Inflammatory macrophage (primary cell): ENCODE data around the gene ZP3.
"Not testable (repeated sequence)": the region's sequence is repeated elsewhere in the genome, so short reads cannot be mapped to it uniquely, and the experiment has no call there.

Experiments
- DNase-seq, 2 donors: peaks; one replicate each; pipeline ENCODE4 v3.0.0-alpha.2; 2020 to 2022

Gene ZP3

DNA sequence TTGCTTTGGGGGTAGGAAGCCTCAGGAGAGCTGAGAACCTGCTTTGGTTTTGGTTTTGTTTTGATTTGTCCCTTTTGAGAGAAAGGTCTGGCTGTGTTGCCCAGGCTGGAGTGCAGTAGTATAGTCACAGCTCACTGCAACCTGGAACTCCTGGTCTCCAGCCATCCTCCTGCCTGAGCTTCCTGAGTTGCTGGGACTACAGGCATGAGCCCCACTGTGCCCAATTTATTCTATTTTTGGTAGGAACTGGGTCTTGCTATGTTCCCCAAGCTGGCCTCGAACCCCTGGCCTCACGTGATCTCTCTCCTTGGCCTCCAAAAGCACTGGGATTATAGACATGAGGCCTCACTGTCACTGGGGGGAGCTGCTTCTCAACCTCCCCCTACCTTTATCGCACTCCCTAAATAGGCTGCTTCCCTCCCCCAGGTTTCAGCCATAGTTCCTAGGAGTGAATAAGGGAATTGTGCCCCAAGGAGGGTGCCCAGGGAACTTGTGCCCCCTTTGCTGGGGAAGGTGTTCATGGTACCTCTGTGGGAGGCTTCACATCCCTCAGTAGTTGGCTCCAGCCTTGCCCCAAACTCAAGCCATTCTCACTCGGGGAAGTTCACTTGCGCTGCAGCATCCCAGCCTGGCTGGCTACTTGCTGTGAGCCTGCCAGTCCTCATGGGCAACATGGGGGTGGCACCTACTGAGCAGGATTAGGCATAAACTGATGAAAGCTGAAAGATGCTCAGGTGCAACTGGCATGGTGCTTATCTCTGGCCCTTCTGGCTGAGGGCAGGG, 18.1 kb downstream of the ZP3 start:
- not testable (repeated sequence) for DNase-seq

DNA sequence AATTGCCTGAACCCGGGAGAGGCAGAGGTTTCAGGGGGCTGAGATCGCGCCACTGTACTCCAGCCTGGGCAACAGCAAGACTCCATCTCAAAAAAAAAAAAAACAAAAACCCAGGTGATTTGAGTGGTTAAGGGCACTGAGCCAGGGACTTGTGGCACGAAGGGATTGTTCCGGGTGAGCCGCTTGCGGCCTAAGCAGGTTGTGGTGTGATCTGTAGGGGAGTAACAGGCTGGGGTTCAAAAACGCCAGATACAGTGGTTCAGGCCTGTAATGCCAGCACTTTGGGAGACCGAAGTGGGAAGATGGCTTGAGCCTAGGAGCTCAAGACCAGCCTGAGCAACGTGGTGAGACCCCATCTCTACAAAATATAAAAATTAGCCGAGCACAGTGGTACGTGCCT, 19.1 kb downstream of the ZP3 start:
- not testable (repeated sequence) for DNase-seq

DNA sequence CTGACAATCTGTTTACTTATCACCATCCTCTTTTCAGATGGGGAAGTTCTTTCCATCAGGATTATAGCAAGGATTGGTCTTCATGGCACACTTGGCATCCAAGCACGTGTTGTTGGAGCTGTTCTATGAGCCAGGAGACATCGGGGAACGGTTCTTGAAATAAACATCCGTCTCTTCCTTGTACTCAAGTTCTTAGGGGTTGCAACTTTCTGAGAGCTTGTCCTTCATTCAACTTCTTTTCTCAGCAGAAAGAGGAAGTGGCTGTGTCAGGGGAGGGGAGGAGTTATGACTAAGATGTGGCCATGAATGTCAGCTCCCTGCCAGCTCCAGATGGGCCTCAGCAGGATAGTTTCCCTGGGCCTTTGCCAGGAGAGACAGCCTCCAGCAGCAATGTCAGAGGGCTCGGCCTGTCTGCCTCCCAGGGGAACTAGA, 20.8 kb downstream of the ZP3 start:
- DNase-seq, result peak; percentile 60 to 70

DNA sequence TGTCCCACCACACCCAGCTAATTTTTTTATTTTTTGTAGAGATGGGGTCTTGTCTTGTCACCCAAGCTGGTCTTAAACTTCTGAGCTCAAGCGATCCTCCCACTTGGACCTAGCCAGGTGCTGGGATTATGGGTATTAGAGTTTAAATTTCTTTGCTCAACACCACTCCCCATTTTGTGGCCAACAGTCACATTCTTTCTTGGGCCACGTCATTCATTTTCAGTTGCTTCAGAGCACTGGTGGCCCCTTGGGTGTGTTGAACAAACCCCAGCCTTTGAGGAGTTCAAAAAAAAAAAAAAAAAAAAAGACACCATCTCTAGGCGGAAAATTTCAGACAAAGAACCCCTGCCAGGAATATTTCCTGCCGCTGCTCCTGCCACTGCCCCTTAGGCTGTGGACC, 32.3 kb downstream of the ZP3 start:
- DNase-seq, result not testable (repeated sequence)

DNA sequence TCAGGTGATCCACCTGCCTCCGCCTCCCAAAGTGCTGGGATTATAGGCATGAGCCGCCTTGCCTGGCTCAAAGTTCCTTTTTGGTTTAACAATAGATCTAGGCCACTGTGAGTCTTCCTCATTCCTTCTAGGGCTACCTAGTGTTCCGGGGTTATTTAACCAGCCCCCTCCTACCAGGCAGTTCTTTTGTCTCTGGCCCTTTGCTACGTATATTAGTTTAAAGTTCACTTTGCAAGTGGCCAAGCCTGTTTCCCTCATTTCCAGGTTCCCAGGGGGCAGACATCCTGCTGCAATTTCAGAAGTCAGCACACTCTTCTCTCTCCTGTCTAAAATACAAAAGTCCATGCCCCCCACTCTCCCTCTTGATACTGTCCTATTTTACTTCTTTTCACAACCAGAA, 33.8 kb downstream of the ZP3 start:
- not testable (repeated sequence) for DNase-seq

DNA sequence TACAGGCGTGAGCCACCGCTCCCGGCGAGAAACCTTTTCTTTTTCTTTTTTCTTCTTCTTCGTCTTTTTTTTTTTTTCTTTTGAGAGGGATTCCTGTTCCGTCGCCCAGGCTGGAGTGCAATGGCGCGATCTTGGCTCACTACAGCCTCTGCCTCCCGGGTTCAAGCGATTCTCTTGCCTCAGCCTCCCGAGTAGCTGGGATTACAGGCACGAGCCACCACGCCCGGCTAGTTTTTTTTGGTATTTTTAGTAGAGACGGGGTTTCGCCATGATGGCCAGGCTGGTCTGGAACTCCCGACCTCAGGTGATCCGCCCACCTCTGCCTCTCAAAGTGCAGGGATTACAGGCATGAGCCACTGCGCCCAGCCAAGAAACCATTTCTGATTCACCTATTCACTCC, 36.0 kb downstream of the ZP3 start:
- DNase-seq, result not testable (repeated sequence)

DNA sequence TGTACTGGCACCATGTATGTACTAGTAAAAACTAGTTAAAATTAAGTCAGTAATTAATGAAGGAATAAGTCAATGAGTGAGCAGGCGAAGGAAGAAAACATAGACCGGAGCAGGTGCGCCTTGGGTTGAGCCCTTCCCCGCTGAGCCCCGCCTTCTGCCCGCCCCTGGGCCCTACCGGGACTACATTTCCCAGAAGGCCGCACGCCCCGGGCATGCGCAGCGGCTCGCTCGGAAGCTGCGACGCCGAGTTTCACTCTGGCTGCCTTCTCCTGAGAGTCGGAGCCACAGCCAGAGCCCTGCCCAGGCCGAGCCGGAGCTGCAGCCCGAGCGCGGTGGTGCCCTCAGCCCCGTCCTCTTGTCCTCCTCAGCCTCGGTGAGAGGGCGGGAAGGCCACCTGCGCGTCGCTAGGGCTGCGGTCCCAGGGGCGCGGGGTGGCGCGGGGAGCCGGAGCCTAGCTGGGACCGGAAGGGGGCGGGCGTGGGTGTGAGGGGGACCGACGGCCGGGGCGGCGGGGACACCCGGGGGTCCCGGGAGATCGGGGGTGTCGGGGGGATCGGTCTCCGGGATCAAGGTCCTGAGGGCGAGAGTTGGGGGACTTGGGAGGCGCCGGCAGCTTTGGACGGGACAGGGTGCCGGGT, 36.8 kb downstream of the ZP3 start, which contains the start of gene DTX2:
TSS of gene DTX2 (plus strand) at position 246 of the 638 bp plus-strand sequence. CDS start 18,801 bp downstream, outside the sequence.
- DNase-seq, result not testable (repeated sequence)

DNA sequence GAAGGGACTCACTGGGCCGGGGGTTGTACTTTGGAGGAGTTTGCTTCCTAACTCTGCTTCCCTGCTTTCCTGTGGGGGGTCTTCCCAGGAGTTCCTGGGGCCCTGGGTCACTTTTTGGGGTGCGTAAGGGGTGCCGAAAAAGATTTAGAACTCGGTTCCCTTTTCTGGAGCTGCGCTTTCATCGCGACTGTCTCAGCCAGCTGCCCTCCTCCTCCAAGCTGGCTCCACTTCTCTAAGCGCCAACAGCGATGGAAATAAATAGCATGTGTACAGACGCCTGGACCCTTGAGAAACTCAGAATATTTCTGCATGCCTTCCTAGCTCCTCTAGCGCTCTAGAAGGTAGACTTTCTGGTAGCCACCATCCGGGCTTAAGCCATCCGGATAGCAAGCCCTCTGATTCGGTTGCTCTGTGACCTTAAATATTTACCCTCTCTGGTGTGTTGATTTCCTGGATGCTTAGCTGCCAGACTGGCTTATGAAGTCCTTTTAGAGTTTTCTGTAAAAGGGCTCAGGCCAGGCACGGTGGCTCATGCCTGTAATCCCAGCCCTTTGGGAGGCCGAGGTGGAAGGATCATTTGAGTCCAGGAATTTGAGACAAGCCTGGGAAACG, 37.6 kb downstream of the ZP3 start:
- DNase-seq, result not testable (repeated sequence)

DNA sequence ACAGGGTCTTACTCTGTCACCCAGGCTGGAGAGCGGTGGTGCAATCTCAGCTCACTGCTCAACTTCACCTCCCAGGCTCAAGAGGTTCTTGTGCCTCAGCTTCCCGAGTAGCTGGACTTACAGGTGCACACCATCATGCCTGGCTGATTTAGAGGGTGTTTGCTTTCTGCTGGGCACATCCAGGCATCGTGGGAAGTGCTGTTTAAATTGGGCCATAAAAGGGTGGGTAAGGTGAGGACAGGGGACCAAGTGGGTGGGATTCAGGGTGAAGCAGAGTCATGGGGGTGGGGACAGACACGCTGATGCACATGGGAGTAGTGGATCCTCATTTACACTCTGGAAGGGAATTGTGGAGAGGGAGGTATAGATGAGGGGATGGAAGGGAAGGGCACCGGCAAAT, 40.2 kb downstream of the ZP3 start:
- not testable (repeated sequence) for DNase-seq

DNA sequence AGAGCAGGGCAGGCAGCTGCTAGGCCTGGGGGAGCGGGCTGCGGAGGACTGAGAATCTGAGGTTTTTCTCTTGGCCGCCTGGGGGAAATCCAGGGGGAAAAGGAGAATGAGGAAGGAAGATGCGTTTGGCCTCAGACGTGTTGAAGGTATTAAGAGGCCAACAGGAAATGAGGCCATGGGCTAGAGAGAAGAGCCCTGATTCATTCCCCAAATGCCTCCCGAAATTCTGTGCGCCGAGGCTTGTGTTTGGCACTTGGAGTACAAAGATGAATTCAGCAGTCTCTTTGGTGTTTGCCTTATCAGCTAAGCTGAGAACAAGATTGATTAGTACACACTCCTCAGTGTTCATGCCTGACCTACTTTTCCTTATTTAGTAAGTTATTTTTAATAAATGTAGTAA, 41.2 kb downstream of the ZP3 start:
- DNase-seq, result not testable (repeated sequence)

DNA sequence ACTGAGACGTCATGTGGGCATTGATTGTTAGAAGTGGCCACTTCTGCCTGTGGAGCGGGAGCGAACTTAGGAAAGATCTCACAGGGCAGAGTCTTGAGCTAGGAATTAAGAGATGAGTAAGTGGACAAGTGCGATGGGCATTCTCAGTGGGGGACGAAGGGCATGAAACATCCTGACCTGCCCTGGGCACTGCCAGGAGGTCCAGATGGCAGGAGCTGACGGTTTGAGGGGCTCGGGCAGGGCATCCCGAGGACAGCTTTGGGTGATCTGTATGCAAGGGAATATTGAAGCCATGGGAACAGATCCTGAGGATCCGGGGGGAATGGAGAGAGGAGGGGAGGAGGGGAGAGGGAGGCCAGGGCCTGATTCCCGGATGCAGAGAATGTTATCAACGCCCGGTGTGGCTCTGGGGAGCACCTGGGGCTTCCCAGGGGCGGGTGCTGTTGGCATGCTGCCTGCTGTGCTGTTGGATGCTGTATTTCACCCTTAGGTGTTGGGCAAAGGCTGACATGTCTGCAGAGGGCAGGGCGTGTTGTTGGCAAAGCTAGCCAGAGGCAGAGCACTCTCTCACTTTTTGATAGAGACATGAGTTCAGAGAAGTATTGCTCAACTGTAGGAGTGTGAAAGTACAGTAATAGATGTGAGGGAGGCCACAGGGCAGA, 43.1 kb downstream of the ZP3 start:
- DNase-seq, result peak in 1 of 2 donors; percentile 1

DNA sequence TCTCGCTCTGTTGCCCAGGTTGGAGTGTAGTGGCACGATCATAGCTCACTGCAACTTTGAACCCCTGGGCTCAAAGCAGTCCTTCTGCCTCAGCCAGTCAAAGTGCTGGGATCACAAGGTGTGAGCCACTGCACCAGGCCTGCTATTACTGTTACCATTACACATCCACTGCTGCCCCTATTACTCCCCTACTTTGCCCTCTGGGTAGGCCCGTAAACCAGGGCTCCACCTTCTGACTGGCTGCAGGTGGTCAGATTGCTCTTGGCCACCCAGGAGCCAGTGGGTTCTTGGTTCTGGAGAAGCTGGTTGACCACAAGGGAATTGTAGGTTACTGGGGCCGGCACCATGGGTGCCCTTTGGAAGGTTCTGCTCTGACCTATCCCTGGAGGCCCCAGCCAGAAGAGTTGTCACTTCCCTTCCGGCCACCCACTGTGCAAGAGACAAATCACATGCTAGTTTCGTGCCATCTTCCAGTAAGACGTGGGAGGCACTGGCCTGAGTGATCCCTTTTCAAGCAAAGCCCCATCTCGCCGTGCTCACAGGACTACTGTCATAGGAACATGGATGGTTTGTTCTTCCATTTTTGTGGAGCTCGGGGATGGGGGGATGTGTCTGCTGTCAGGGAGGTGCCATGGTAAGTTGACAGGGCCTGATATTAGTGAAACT, 46.9 kb downstream of the ZP3 start:
- DNase-seq, result peak; percentile 73 to 96

DNA sequence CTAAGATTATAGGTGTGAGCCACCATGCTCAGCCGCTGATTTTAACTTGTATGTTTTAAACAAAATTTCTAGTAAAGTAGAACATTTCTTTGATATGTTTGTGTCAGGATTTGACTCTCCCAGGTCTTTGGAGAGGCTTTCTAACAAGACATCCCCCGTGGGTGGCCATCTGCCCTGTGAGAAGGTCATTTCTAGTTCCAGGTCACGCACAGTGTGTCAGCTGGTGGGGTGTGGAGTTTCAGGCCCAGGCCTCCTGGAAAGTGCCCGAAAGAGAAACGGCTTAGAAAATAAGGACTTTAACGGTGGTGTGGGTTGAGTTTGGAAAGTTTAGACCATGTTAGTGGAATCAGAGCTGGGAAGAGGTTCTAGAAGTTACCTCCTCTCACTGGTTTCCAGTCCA, 48.3 kb downstream of the ZP3 start:
- not testable (repeated sequence) for DNase-seq

DNA sequence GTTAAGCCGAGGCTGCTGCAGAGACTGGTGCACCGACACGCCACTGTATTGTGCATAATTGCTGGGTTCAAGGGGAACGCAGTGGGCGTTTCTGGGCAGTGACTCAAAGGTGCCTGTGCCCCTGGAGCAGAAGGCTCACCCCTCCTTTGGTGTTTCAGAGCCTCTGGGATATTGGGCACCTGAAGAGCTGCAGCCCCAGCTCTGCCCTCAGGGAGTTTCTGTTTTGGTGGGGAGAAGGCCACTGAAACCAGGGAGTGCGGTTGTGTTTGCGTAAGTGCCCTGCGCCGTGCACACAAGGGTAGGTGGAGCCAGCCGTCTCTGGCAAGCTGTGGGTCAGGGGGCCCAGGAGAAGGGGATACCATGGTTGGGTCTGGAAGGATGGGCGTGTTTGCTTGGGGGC, 51.5 kb downstream of the ZP3 start:
- not testable (repeated sequence) for DNase-seq

DNA sequence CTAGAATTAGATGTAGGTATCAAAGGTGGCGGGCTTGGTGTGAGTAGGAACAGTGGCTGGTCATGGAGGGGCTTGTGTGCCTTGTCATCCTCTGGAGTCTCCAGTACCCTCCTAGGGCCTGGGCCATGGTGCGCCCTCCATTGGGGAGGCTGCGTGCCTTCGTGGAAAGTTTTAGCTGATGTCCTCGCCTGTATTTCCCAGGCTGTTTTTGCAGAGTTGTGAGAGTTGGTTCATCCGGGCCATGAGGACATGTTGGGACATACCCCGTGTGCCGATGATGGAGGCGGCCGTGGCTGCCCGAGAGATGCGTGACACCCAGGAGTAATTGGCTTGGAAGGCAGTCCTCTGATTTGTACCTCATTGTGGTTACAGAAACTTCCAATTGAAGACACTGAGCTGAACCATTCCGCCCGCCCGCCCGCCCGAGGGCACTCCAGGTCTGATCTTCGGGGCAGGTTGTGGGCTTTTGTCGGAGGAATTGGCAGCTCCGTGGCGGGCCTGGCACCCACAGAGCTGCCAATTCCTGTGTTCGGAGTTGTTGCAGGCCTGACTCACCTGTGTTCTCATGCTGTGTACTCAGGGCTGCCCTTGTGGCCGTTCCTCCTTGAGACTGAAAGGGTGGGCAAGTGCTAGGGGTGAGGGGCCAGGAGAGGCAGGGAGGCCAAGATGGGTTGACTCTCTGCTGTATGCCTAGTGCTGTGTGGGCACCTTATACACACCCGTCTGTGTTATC, 52.2 kb downstream of the ZP3 start:
- DNase-seq, result not testable (repeated sequence)

DNA sequence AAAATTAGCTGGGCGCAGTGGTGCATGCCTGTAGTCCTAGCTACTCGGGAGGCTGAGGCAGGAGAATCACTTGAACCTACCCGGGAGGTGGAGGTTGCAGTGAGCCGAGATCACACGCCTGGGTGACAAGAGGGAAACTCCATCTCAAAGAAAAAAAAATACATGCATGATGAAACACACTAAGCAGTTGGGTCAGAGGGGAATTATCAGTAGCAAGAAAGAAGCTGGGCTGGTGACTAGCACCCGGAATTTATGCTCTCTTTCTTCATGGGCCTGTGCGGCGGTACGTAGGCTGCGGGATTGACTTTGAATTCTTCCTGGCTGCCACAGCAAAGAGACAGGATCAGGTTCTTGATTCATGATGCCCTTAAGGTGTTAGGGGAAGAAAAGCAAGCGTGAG, 54.9 kb downstream of the ZP3 start:
- peak; percentile 15 to 71 for DNase-seq

DNA sequence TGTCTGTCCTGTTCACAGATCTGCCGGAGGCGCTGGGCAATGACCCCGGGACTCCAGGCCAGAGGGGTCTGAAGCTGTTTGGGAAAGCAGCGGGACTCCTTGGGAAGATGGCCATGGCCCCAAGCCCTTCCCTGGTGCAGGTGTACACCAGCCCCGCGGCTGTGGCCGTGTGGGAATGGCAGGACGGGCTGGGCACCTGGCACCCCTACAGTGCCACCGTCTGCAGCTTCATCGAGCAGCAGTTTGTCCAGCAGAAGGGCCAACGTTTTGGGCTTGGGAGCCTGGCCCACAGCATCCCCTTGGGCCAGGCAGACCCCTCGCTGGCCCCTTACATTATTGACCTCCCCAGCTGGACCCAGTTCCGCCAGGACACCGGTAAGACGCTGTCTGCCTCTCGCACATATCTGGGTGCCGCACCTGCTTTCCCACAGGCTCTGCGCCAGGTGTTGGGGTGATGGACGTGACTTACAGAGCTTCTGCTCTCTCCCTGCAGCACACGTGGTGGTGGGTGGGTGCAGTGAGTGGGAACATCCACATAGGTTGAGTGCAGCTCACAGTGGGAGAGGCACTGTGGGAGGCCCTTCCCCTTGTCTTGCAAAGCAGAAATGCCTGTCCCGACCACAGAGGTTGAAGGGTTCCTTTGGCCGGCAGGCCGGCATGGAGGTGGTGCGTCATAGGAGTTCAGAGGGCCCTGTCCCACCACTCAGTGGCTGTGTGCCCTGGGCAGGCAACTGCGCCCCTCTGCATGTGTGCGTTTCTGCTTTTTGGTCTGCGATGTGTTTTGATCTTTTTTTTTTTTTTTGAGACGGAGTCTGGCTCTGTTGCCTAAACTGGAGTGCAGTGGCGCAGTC, 55.9 kb downstream of the ZP3 start:
- peak; percentile 38 to 63 for DNase-seq

DNA sequence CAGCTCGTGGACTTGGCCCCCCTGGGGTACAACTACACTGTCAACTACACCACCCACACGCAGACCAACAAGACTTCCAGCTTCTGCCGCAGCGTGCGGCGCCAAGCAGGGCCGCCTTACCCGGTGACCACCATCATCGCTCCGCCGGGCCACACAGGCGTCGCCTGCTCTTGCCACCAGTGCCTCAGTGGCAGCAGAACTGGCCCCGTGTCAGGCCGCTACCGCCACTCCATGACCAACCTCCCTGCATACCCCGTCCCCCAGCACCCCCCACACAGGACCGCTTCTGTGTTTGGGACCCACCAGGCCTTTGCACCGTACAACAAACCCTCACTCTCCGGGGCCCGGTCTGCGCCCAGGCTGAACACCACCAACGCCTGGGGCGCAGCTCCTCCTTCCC, 57.9 kb downstream of the ZP3 start:
- DNase-seq, result not testable (repeated sequence)

DNA sequence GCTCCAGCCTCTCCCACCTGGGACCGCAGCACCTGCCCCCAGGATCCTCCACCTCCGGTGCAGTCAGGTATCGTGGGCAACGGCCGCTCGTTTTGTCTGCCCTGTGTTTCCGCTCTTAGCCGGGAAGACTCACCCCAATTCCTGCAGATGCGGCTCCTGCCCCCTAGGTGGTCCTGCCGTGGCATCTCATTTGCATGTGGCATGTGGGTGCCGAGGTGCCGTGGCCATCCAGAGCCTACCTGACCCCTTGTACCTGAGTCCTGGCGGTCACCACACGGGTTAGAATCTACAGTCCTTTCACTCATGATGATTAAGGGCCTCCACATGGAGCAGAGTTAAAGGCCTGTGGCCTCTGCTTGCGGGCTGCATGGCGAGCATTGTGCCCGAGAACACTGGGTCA, 58.3 kb downstream of the ZP3 start:
- DNase-seq, result not testable (repeated sequence)

DNA sequence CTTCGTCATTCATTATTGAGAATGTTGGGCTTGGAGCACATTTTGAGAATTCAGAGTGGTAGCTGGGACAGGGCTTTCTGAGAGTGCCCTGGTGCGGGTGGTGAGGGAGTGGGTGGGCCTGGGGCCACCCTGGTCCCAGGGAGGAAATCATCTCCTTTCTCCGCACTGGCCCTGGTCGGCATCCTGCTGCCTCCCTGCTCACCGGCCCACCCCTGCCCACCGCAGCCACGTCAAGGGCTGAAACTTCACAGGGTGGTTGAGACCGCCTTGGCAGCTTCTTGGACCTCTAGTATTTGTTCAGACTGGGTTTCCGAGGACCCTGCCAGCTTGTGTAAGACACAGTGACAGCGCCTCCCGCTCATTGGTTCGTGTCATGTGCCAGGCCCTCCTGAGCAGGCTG, 59.7 kb downstream of the ZP3 start:
- DNase-seq, result not testable (repeated sequence)
